Measurements from ENCODE around the gene XXYLT1. TPM values are rescaled to one million over a fixed set of nuclear protein-coding genes. Genes with fewer than 3 reads are reported as not detected.

XXYLT1 gene
- total and polyA plus RNA-seq, 2 of the 4 experiments (the other 2 are of a cell fraction): 14.7 to 18.1 TPM

- H2AK5ac ChIP-seq (ENCODE audit: low read depth, low read length): no peak overlapping the region
- no peak overlapping the region for H3K4me2 ChIP-seq (ENCODE audit: low read depth, low read length)
- ATAC-seq (ENCODE audit: low read depth) (no peak), DNase-seq (no peak)
- no peak overlapping the region for H4K91ac ChIP-seq (ENCODE audit: insufficient read depth, low read depth, low read length)
- H3K79me1 ChIP-seq (ENCODE audit: low read depth in 1 of 2, low read length in 2 of 2): no peaks in the 10 kb centered on the region
- intact Hi-C loops (cut with micrococcal nuclease) (no loop called here), in situ Hi-C loops (cut with MboI; ENCODE audit: low sequenced_read_pairs) (no loop called here), dilution Hi-C loops (cut with HindIII; ENCODE audit: low sequenced_read_pairs, unreplicated experiment) (no loop called here)
- H4K8ac ChIP-seq (ENCODE audit: low read depth in 2 of 2, low read length in 2 of 2): no peak overlapping the region
- CTCF ChIA-PET: interaction anchor here (0.6 kb wide), 1 partner anchor 86 kb away, joined by 3 read pairs; no protein-coding TSS in a partner anchor
- H2BK120ac ChIP-seq (ENCODE audit: low read depth, low read length): no peak overlapping the region
- BruUV-seq (replicated peaks): no TSS peak
- H3K56ac ChIP-seq (ENCODE audit: extremely low read depth, insufficient read depth, low read length): no peak overlapping the region
- H3K9ac ChIP-seq (ENCODE audit: low read depth, low read length): no peak overlapping the region
- H3K9me1 ChIP-seq (ENCODE audit: insufficient read depth, low read length): no peaks in the 10 kb centered on the region
- H2AFZ ChIP-seq (replicated peaks; ENCODE audit: low read length, poor library complexity): no peak overlapping the region
- H3K4me3 ChIP-seq (ENCODE audit: insufficient read depth, low read depth, low read length): no peak overlapping the region
- no peak overlapping the region for H3K27ac ChIP-seq (ENCODE audit: insufficient read depth, low read length)
- H3K4me1 ChIP-seq (ENCODE audit: control insufficient read depth, insufficient read depth, low read length): no peaks in the 10 kb centered on the region
- H2BK5ac ChIP-seq (ENCODE audit: low read depth, low read length, poor library complexity, severe bottlenecking): no peak overlapping the region
- H4K5ac ChIP-seq (ENCODE audit: low read depth, low read length): no peak overlapping the region
- H2AK9ac ChIP-seq (replicated peaks; ENCODE audit: low read depth, low read length, poor library complexity): no peak overlapping the region
- no peak overlapping the region for H3K14ac ChIP-seq (replicated peaks; ENCODE audit: low read depth, low read length)
- H3K18ac ChIP-seq (ENCODE audit: low read depth, low read length): no peak overlapping the region
- H2BK20ac ChIP-seq (ENCODE audit: low read depth, low read length): no peak overlapping the region
- no peaks in the 10 kb centered on the region for H4K20me1 ChIP-seq (ENCODE audit: insufficient read depth, low read length)
- H3K23ac ChIP-seq (ENCODE audit: low read depth, low read length): no peak overlapping the region
- peaks cover 41% of the 10 kb centered on the region for H3K27me3 ChIP-seq (ENCODE audit: control insufficient read depth, insufficient read depth, low read length)
- POLR2A ChIA-PET (ENCODE audit: unreplicated experiment): no interaction called here
- TF ChIP-seq, protein P1, sequence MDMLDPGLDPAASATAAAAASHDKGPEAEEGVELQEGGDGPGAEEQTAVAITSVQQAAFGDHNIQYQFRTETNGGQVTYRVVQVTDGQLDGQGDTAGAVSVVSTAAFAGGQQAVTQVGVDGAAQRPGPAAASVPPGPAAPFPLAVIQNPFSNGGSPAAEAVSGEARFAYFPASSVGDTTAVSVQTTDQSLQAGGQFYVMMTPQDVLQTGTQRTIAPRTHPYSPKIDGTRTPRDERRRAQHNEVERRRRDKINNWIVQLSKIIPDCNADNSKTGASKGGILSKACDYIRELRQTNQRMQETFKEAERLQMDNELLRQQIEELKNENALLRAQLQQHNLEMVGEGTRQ (IDR thresholded peaks at IDR 0.05; ENCODE audit: low read depth, low read length): no peak
- TF ChIP-seq CEBPB (IDR thresholded peaks at IDR 0.05; ENCODE audit: low read depth, low read length) (no peak), RAD21 (IDR thresholded peaks at IDR 0.05; ENCODE audit: low read length) (no peak), RFX5 (IDR thresholded peaks at IDR 0.05; ENCODE audit: low read depth, low read length) (no peak), ELK1 (IDR thresholded peaks at IDR 0.05; ENCODE audit: borderline replicate concordance, low read depth, low read length) (no peak), FOS (IDR thresholded peaks at IDR 0.05; ENCODE audit: low read depth, low read length) (no peak), CTCF (conservative IDR thresholded peaks at IDR 0.05; ENCODE audit: low read depth, low read length) (no peak), CHD1 (IDR thresholded peaks at IDR 0.05; ENCODE audit: low read depth, low read length) (no peak), POLR2A (IDR thresholded peaks at IDR 0.05; ENCODE audit: low read depth, low read length) (no peak), MXI1 (IDR thresholded peaks at IDR 0.05; ENCODE audit: borderline replicate concordance, low read depth, low read length) (no peak), RCOR1 (IDR thresholded peaks at IDR 0.05; ENCODE audit: insufficient replicate concordance, low read length) (no peak), SMC3 (IDR thresholded peaks at IDR 0.05; ENCODE audit: low read depth, low read length) (no peak)
- H2BK15ac ChIP-seq (ENCODE audit: low read depth, low read length): no peak overlapping the region
- no CpG with 5 or more reads among the region's 1 CpG for WGBS, 2 experiments (ENCODE audit: extremely low coverage in 2 of 2, insufficient read length in 1 of 2)
- H3K4ac ChIP-seq (ENCODE audit: low read depth, low read length): no peak overlapping the region
- no peaks in the 10 kb centered on the region for H3K36me3 ChIP-seq (ENCODE audit: control insufficient read depth, insufficient read depth, low read length)
- H3K9me3 ChIP-seq (ENCODE audit: control insufficient read depth, insufficient read depth, low read length): peaks cover 6% of the 10 kb centered on the region
Measured at GRCh38 chr3:195020921-195021320, 250.0 kb downstream of the XXYLT1 start.

Measured in IMR-90 (cell line).